ENCODE measurements around the gene ASB10.

DNA sequence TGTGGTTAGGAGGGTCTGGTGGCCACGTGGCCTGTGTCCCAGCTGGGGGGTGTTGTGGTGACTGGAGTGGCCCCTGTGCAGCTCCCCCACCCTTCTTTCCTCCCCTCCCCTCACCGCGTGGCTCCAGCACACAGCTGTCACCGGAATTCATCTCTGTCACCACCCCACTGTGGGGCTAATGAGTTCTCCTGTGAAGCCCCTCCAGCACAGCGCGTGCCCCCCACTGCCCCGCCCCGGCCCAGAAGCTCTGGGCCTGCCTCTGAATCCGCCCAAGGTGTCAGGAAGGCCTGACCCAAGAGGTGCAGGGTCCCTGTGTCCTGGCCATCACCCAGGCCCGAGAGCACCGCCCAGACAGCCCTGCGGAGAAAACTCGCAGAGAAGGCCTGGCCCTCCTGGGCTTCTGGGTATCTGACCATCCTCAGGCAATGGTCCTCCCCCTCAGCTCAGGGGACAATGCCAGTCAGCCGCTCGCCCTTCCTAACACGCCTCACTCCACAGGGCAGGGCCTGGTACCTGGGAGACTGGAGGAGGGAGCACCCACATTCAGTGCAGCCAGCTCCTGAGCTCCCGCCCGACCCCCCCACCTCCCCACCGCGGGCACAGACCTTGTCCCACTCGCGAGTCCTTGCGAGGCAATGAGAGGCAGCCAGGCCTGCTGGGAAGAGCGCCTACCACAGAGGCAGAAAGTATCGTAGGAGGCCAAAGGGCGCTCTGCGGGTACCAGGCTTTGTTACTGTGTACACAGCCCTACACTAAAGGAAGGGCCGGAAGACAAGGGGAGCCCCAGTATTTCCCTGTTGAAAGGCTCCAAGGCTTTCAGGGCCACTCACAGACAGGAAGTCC, 57.7 kb downstream of the ASB10 start:
- TF ChIP-seq CTCF (IDR thresholded peaks at IDR 0.05; ENCODE audit: low read depth, low read length, missing input control) (no peak), RAD21 (IDR thresholded peaks at IDR 0.05) (no peak), SP1 (IDR thresholded peaks at IDR 0.05) (no peak), ZBTB33 (IDR thresholded peaks at IDR 0.05) (no peak), ATF3 (IDR thresholded peaks at IDR 0.05) (no peak), GABPA (IDR thresholded peaks at IDR 0.05 in 1 of 2, conservative IDR thresholded peaks at IDR 0.05 in 1 of 2) (no peak), HNF4A (conservative IDR thresholded peaks at IDR 0.05) (no peak), HNF4G (IDR thresholded peaks at IDR 0.05) (no peak), TAF1 (conservative IDR thresholded peaks at IDR 0.05) (no peak)

All from liver (tissue), 3 donors.